ENCODE results near the gene SLFN5.
"Not testable (repeated sequence)": the region's sequence is repeated elsewhere in the genome, so short reads cannot be mapped to it uniquely, and the experiment has no call there.

SLFN5 gene

GRCh38 chr17:35243561-35244340 is 879 bp downstream of the SLFN5 start:
- DNase-seq, result peak; percentile 67

- DNase-seq, result peak; percentile 96
Measured at GRCh38 chr17:35244341-35245195, 1.7 kb downstream of the SLFN5 start.

DNA sequence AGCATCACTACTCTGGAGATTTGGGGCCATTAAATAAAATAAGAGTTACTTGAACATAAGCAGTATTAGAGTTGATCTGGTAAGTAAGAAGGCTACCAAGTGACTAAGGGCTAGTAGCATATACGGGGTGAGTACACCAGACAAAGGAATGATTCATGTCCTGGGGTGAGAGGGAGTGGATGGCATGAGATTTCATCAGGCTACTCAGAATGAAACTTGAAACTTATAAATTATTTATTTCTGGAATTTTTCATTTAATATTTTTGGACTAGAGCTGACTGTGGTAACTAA is 2.3 kb downstream of the SLFN5 start:
- peak; percentile 97 for DNase-seq

- no peak for DNase-seq
Measured at GRCh38 chr17:35252651-35253050, 9.8 kb downstream of the SLFN5 start.

DNA sequence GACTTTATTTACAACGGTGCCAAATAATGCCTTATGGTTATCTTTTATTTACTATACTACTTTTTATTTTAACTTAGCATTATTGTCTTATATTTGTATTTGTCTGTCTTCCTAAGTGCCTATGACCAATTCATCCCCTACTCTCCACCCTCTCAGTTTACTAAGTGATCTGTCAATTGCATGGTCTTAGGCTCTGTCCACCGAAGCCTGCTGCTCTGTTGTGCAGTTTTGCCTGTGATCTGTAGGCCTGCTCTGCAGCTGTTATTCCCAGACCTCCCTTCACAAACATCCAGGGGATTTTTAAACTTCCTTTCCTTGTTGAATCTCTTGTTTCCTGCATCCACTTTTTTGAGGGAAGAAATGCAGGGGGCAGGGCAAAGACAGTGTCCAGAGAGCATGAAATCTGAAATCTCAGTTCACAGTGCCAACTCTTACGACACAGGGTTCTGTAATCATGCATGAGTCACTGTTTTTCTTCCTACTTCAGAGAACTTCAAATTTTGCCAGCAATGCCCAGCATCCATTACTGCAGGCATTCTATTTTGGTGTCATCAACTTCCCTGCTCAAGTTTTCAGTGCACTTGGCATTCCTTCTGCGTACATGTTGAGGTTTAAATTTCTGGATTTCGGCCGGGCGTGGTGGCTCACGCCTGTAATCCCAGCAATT is 11.4 kb downstream of the SLFN5 start:
- DNase-seq, result peak; percentile 94

GRCh38 chr17:35255316-35255715 is 12.4 kb downstream of the SLFN5 start:
- no peak for DNase-seq

DNA sequence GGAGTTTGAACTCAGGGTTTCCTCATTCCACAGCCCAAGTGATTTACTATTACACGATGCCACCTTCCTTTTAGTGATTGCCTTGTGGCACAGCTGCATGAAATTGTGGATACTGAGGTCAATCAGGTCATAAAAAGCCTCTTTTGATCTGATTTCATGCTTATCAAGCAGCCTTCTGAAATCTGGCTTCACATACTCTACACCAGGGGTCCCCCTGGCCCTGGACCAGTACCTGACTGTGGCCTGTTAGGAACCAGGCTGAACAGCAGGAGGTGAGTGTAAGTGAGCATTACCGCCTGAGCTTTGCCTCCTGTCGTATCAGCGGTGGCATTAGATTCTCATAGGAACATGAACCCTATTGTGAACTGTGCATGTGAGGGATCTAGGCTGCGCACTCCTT is 13.8 kb downstream of the SLFN5 start:
- no peak for DNase-seq

DNA sequence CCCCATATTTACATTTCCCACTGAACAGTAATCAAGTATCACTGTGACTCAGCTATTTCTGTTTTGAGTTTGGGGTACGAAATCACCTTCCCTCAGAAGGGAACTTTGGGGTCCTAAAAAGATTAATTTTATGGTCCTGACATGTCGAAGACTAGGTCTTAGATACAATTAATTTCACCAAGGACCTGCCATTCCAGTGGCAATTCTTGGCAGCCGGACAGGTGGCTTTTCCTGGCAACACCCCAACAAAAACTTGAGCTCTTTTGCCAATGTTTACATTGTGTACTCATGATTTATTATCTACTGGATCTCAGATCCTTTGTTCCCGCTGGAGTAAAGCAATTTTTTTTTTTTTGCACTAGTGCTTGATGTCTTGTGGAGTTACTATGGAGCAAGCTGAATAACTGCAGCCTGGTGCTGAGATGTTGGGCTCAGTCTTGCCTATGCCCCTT is 14.4 kb downstream of the SLFN5 start:
- DNase-seq, result peak; percentile 58

GRCh38 chr17:35259001-35259400 is 16.1 kb downstream of the SLFN5 start:
- DNase-seq, result no peak

DNA sequence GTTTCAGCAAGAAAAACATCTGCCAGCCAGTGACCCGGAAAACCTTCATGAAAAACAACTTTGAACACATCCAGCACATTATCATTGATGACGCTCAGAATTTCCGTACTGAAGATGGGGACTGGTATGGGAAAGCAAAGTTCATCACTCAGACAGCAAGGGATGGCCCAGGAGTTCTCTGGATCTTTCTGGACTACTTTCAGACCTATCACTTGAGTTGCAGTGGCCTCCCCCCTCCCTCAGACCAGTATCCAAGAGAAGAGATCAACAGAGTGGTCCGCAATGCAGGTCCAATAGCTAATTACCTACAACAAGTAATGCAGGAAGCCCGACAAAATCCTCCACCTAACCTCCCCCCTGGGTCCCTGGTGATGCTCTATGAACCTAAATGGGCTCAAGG is 22.2 kb downstream of the SLFN5 start:
- DNase-seq, result no peak

- no peak for DNase-seq
Measured at GRCh38 chr17:35265566-35266141, 22.8 kb downstream of the SLFN5 start.

- DNase-seq, result not testable (repeated sequence)
Measured at GRCh38 chr17:35274167-35275066, 31.5 kb downstream of the SLFN5 start.

DNA sequence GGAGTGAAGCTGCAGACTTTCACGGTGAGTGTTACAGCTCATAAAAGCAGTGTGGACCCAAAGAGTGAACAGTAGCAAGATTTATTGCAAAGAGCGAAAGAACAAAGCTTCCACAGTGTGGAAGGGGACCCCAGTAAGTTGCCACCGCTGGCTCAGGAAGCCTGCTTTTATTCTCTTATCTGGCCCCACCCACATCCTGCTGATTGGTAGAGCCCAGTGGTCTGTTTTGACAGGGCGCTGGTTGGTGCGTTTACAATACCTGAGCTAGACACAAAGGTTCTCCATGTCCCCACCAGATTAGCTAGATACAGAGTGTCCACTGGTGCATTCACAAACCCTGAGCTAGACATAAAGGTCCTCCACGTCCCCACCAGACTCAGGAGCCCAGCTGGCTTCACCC is 35.6 kb downstream of the SLFN5 start:
- not testable (repeated sequence) for DNase-seq

- DNase-seq, result not testable (repeated sequence)
Measured at GRCh38 chr17:35278876-35279275, 36.0 kb downstream of the SLFN5 start.

DNA sequence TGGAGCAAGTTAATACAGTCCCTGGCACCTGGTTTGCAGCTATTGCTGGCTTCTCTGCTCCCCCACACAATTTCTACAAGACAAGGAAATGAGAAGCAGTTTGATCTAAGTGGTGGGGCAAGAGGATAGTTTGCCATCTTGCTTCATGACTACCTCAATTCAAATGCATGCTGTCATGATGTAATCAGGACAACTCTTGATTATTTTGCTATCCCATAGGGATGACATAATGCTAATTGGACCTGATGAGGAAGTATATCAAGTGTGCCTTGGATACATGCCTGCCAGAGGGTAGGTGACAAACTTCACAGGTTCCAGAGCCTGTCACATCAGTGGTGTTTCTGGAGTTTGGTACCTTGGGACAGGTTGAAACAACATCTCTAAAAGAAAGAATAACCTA is 40.9 kb downstream of the SLFN5 start:
- DNase-seq, result no peak

DNA sequence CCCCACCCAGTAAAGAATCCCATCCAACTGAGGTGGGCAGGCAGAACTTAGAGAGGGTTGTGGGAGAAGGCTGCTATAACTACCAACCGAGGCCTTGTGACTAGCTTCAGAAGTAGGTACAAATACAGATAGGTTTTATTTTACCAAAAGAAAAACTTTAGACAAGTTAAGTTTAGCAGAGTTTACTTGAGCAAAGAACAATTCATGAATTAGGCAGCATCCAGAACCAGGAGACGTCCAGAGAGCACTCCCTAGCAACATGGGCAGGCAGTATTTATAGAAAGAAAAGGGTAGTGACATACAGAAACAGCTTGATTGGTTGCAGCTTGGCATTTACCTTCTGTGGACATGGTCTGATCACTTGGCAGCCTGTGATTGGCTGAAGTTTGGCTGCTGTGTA is 42.1 kb downstream of the SLFN5 start:
- DNase-seq, result no peak

DNA sequence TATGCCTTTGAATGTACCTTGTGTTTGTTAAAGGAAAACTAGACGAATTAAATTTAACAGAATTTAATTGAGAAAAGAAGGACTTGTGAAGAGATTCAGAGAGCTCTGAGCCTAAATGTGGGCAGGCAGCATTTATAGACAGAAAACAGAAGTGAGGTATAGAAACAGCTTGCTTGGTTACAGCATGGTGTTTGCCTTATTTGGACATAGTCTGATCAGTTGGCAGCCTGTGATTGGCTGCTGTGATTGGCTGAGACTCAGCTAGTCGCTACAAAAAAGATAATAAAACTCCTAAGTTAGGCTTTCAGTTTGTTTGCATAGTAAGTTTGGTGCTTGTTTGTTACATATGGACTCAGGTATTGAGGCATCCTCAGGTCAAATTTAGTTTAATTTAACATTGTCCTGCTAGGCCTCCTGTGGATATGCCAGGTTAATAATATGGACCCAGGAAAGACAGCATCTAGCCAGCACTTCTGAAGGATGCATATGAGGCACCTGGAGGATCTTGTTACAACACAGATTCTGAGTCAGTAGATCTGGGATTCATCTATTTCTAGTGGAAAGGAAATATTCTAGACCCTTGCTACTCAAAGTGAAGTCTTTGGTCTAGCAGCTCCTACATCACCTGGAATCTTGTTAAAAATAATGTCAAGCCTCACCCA is 43.4 kb downstream of the SLFN5 start:
- no peak for DNase-seq

- DNase-seq, result no peak
Measured at GRCh38 chr17:35287286-35287811, 44.5 kb downstream of the SLFN5 start.

DNA sequence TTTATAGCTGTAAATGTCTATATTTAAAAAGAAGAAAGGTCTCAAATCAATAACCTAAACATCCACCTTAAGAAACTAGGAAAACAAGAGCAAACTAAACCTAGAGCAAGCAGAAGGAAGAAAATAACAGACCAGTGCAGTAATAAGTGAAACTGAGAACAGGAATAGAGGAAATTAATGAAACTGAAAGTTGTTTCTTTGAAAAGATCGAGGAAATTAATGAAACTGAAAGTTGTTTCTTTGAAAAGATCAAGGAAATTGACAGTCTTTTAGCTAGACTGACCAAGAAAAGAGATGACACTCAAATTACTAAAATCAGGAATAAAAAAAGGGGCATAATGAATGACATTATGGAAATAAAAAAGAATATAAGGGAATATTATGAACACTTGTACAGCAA is 46.4 kb downstream of the SLFN5 start:
- DNase-seq, result no peak

GRCh38 chr17:35291802-35292201 is 48.9 kb downstream of the SLFN5 start:
- peak; percentile 72 for DNase-seq

DNA sequence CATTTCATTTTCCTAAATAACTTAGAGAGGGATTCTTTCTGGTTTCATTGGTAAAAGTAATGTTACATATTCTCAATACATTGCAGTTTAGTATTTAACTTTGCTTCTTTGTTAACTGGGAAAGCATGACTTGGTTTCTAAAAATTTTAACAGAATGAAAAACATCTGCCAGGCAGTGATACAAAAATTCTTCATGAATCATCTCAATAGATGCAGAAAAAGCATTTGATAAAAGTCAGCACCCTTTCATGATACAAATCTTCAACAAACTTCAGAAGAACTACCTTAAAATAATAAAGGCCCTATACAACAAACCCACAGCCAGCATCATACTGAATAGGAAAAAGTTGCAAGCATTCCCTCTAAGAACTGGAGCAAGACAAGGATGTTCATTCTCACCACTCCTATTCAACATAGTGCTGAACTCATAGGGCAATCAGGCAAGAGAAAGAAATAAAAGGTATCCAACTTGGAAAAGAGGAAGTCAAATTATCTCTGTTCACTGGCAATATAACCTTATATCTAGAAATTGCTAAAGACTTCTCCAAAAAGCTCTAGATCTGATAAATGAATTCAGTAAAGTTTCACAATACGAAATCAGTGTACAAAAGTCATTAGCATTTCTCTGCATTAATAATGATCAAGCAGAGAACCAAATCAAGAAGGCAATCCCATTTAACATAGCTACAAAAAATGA is 50.4 kb downstream of the SLFN5 start:
- DNase-seq, result peak; percentile 47

Data from fibroblast of upper back skin (primary cell).